Kidney epithelial cell (primary cell): ENCODE data around the gene SLC25A48. TPM values are rescaled to one million over a fixed set of nuclear protein-coding genes. Genes with fewer than 3 reads are reported as not detected.
"Not testable (repeated sequence)": the region's sequence is repeated elsewhere in the genome, so short reads cannot be mapped to it uniquely, and the experiment has no call there.

Experiments
- DNase-seq: peaks from one replicate; pipeline ENCODE4 v3.0.0-alpha.2; 2010; ENCODE audit warnings: low read depth
- H3K27me3 ChIP-seq: 2 replicates; pipeline ENCODE4 v1.6.0; 2011; ENCODE audit warnings: low read length; ENCODE audit not compliant: control insufficient read depth, insufficient read depth
- H3K36me3 ChIP-seq: 2 replicates; pipeline ENCODE4 v1.5.1; 2011; ENCODE audit warnings: low read length; ENCODE audit not compliant: control insufficient read depth, insufficient read depth
- H3K4me3 ChIP-seq: 2 replicates; pipeline ENCODE4 v1.5.1; 2011; ENCODE audit warnings: low read depth, mild to moderate bottlenecking, control low read depth, low read length
- CTCF ChIP-seq: IDR thresholded peaks from 2 replicates; pipeline ENCODE4 v1.5.1; 2011; ENCODE audit warnings: mild to moderate bottlenecking, moderate library complexity, low read length, control low read depth, inconsistent platforms; ENCODE audit not compliant: insufficient read depth, poor library complexity, severe bottlenecking
- total RNA-seq: library from RNA; depleted of rRNA; stranded (reverse); fragments of >200 nt; gene quantifications from 2 replicates; pipeline ENCODE4 v1.2.3, GENCODE V29; 2015

The SLC25A48 gene
- total RNA-seq, 1 donor from 2014 or later: not detected

- no peaks in the 10 kb centered on the region for H3K36me3 ChIP-seq
- TF ChIP-seq CTCF: no peak
- H3K4me3 ChIP-seq: no peak overlapping the region
- peaks cover 5% of the 10 kb centered on the region for H3K27me3 ChIP-seq
- DNase-seq: no peak
Measured at GRCh38 chr5:135851915-135852845, 17.7 kb downstream of the SLC25A48 start.

GRCh38 chr5:135857630-135858311, 23.3 kb downstream of the SLC25A48 start:
- no peak for TF ChIP-seq CTCF
- H3K36me3 ChIP-seq: no peaks in the 10 kb centered on the region
- no peak overlapping the region for H3K4me3 ChIP-seq
- peaks cover 7% of the 10 kb centered on the region for H3K27me3 ChIP-seq
- DNase-seq: no peak

- H3K27me3 ChIP-seq, H3K4me3 ChIP-seq, H3K36me3 ChIP-seq, DNase-seq: not testable (repeated sequence)
Measured at GRCh38 chr5:135859186-135859585, 24.7 kb downstream of the SLC25A48 start.

DNA sequence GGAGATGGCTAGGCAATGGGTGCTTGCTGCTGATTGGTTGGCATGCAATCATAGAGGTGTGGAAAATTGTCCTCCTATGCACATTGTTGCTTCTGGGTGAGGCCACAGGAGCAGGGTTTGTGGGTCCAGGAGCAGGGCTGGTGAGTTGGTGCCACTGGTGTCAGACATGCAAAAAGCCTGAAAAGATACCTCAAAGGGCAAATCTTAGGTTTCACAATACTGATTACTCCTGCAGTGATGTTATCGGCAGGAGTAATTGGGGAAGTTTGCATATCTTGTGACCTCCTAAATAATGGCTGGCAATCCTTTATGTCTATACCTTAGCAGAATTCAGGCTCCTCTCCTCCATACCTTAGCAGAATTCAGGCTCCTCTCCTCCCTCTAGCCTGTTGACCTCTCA, 25.2 kb downstream of the SLC25A48 start:
- H3K4me3 ChIP-seq: no peak overlapping the region
- H3K36me3 ChIP-seq: no peaks in the 10 kb centered on the region
- peaks cover 7% of the 10 kb centered on the region for H3K27me3 ChIP-seq
- DNase-seq: no peak
- TF ChIP-seq CTCF: no peak

- Histone ChIP-seq H3K4me3 (no peak overlapping the region), H3K27me3 (peaks cover 2% of the 10 kb centered on the region), H3K36me3 (no peaks in the 10 kb centered on the region)
- no peak for DNase-seq
- TF ChIP-seq CTCF: no peak
Measured at GRCh38 chr5:135861641-135862040, 27.2 kb downstream of the SLC25A48 start.

DNA sequence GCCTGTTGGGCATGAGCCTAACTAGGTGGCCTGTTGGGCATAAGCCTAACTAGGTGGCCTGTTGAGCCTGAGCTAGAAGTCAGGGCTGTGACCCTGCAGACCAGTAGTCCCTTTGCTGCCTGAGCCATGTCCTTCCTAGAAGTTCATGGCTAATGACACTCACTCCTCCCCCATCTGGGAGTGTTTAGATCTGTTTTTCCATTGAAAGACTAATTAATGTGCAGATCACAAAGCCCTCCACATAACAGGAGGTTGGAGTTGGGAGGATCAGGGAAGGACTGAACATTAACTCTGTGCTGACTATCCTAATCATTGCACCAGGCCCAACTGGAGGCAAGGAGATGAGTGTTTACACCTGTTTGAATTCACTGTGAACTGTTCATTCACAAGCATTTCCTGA, 27.6 kb downstream of the SLC25A48 start:
- TF ChIP-seq CTCF: no peak
- Histone ChIP-seq H3K4me3 (no peak overlapping the region), H3K36me3 (no peaks in the 10 kb centered on the region), H3K27me3 (peaks cover 2% of the 10 kb centered on the region)
- no peak for DNase-seq
